Testis (tissue), 3 donors: Measurements from ENCODE around the gene CLCN7. TPM values are rescaled to one million over a fixed set of nuclear protein-coding genes. Genes with fewer than 3 reads are reported as not detected.

Source experiments
- DNase-seq: peaks from one replicate; pipeline ENCODE4 v3.0.0-alpha.2; 2019
- H3K27ac ChIP-seq, 2 donors: fragments of 200-600 bp; sonication (generic); one replicate each; pipeline ENCODE4 v1.5.1; 2019
- H3K27me3 ChIP-seq: fragments of 200-600 bp; sonication (generic); one replicate; pipeline ENCODE4 v1.5.1; 2019
- H3K36me3 ChIP-seq: fragments of 200-600 bp; sonication (generic); one replicate; pipeline ENCODE4 v1.5.1; 2017; ENCODE audit warnings: low read depth; ENCODE audit errors: missing control alignments
- H3K4me1 ChIP-seq: fragments of 200-600 bp; sonication (generic); one replicate; pipeline ENCODE4 v1.5.1; 2019
- H3K4me3 ChIP-seq, 2 donors: fragments of 200-600 bp; sonication (generic); one replicate each; pipeline ENCODE4 v1.5.1; 2017 to 2019
- H3K9me3 ChIP-seq: fragments of 200-600 bp; sonication (generic); one replicate; pipeline ENCODE4 v1.5.1; 2017
- CTCF ChIP-seq, 3 experiments: fragments of 450-650 bp in 2 of 3; fragments of 200-600 bp in 1 of 3; sonication (generic) in 1 of 3; IDR thresholded peaks; one replicate each; pipeline ENCODE4 v1.5.1; 2016 to 2019; ENCODE audit warnings: antibody characterized with exemption in 3 of 3, mild to moderate bottlenecking in 2 of 3, moderate library complexity in 1 of 3
- POLR2A ChIP-seq: fragments of 450-650 bp; IDR thresholded peaks from one replicate; pipeline ENCODE4 v1.6.1; 2017; ENCODE audit warnings: antibody characterized with exemption, mild to moderate bottlenecking, moderate library complexity
- WGBS, 2 donors: methylation state at CpG; one replicate each; pipeline ENCODE4 v1.1.5; 2018; 5-methylcytosine and 5-hydroxymethylcytosine counted together
- intact Hi-C: fragments of 100-400 bp; cut with DNase I; formaldehyde crosslinking; loops from one replicate; pipeline ENCODE4 v1.15.1; 2023; ENCODE audit warnings: low total_unique reads
- polyA plus RNA-seq: library from polyadenylated mRNA; stranded (reverse); fragments of 350-450 nt; fragmentation: Illumina TruSeq; extraction: RNeasy Lipid Tissue Mini Kit (QIAGEN cat#74804); gene quantifications from one replicate; pipeline ENCODE4 v1.2.3, GENCODE V29; 2014; ENCODE audit warnings: low read depth, low replicate concordance; ENCODE audit not compliant: insufficient read depth
- total RNA-seq, 2 donors: library from RNA; depleted of rRNA; stranded (reverse); fragments of >200 nt; gene quantifications; one replicate each; pipeline ENCODE4 v1.2.3, GENCODE V29; 2016

Gene CLCN7
- total and polyA plus RNA-seq, 3 donors from 2014 or later, result 79.6 to 160 (median 152) TPM

DNA sequence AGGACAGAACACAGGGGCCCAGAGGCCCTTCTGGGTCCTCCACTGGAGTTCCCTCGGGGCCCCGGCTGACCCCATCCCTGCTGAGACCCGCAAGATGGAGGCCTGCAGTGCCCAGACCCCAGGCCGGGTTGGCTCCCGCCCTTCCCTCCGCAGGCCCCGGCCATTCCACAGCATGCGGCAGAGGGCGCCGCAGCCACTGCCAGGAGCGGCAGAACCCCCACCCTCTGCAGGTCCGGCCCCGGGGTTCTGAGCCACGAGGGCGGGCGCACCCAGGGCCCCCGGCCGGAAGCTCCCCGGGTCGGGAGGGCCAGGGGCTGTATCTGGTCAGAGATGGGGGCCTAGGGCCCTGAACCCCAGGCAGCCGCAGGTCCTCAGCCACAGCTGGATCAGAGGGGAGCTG lies 46.3 kb downstream of the CLCN7 start:
- no peaks in the 10 kb centered on the region for H3K9me3 ChIP-seq
- WGBS, 2 donors, result 62% methylated on average over 17 of the region's 21 CpGs; no CpG with 5 or more reads in 1 of the 2 donors
- H3K36me3 ChIP-seq, result no peaks in the 10 kb centered on the region
- intact Hi-C loops, result no loop called here
- TF ChIP-seq CTCF (IDR thresholded peaks at IDR 0.05) (peak in 1 of 3 experiments; percentile 15), POLR2A (no peak)
- no peak overlapping the region for H3K27ac ChIP-seq
- H3K4me3 ChIP-seq, result no peak overlapping the region
- no peaks in the 10 kb centered on the region for H3K27me3 ChIP-seq
- H3K4me1 ChIP-seq, result peaks cover 12% of the 10 kb centered on the region
- DNase-seq, result no peak

DNA sequence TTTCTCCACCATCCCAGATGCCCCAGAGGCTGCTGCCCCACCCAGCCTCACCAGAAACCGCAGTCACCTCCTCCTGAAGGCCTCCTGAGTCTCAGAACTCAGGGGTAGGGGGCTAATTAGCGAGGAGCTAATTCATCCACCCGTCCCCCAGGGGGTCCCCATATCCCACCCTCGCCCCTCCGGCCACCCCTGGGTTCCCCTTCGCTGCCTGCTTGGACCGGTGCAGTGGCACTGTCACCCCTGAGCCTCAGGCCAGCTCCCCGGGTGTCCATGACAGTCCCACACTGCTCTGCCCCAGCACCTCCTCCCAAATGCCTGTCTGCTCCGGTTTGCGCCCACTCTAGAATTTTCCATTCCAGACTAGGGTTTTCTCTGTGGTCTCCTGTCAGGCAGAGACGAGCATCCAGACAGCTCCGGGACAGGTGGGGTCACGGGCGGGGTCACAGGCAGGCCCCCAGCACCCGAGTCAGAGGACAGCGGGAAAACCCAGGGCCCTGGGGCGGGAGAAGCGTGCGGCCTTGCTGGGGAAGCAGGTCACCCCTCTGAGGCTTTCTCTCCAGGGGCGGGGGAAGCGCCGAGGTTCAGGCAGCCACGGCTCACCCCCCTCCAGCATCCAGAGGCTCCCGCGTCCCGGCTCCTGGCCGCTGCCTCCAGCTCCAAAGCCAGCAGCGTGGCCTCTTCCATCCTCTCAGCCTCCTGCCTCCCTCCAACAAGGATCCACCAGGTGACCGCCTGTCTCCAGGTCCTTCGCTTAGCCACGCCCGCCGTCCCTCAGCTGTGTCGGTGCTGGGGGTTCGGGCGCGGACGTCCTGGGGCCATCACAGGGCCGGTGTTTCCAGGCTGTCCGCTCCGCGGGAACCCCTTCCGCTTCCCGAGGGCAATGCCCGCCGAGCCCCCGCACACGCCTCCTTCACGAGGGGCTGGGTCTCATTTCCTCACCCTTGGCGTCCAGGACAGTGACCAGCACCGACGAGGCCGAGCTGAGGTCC lies 47.1 kb downstream of the CLCN7 start:
- Histone ChIP-seq H3K4me1 (peaks cover 12% of the 10 kb centered on the region), H3K27me3 (no peaks in the 10 kb centered on the region), H3K9me3 (no peaks in the 10 kb centered on the region), H3K4me3 (no peak overlapping the region), H3K27ac (peak overlapping the region in 1 of 2 donors; percentile 24), H3K36me3 (no peaks in the 10 kb centered on the region)
- WGBS, 2 donors, result 92% methylated on average over 43 to 53 of the region's 53 CpGs
- TF ChIP-seq CTCF (IDR thresholded peaks at IDR 0.05) (no peak), POLR2A (no peak)
- intact Hi-C loops, result no loop called here
- DNase-seq, result no peak

GRCh38 chr16:1426734-1427471 lies 47.9 kb downstream of the CLCN7 start:
- peaks cover 12% of the 10 kb centered on the region for H3K4me1 ChIP-seq
- DNase-seq, result peak; percentile 75
- 55 to 76% methylated on average over 12 to 41 of the region's 42 CpGs for WGBS, 2 donors
- peak overlapping the region; percentile 24 for H3K27ac ChIP-seq
- no peaks in the 10 kb centered on the region for H3K27me3 ChIP-seq
- H3K36me3 ChIP-seq, result no peaks in the 10 kb centered on the region
- H3K9me3 ChIP-seq, result no peaks in the 10 kb centered on the region
- no peak for TF ChIP-seq POLR2A
- no peak for TF ChIP-seq CTCF (IDR thresholded peaks at IDR 0.05)
- H3K4me3 ChIP-seq, result no peak overlapping the region
- intact Hi-C loops, result no loop called here

- intact Hi-C loops, result no loop called here
- Histone ChIP-seq H3K27ac (peak overlapping the region in 1 of 2 donors; percentile 24), H3K4me3 (no peak overlapping the region), H3K36me3 (no peaks in the 10 kb centered on the region), H3K4me1 (peaks cover 18% of the 10 kb centered on the region), H3K27me3 (no peaks in the 10 kb centered on the region), H3K9me3 (no peaks in the 10 kb centered on the region)
- TF ChIP-seq POLR2A (no peak), CTCF (IDR thresholded peaks at IDR 0.05) (no peak)
- DNase-seq, result no peak
- WGBS, 2 donors, result 86 to 88% methylated on average over 13 to 16 of the region's 16 CpGs
Measured at GRCh38 chr16:1425616-1426370, 49.0 kb downstream of the CLCN7 start.
